Measurements from ENCODE around the gene GREB1. TPM values are rescaled to one million over a fixed set of nuclear protein-coding genes. Genes with fewer than 3 reads are reported as not detected.

GREB1 gene
- total RNA-seq, 1 experiment from 2014 or later: 6.2 TPM

GRCh38 chr2:11680182-11680900 is 146.5 kb downstream of the GREB1 start:
- Histone ChIP-seq H3K9me2 (ENCODE audit: insufficient read depth) (no peaks in the 10 kb centered on the region), H2AFZ (ENCODE audit: low read depth, low read length, poor library complexity, severe bottlenecking) (no peak overlapping the region), H3K27me3 (ENCODE audit: insufficient read depth, low read length) (no peaks in the 10 kb centered on the region), H3K4me2 (ENCODE audit: low read length) (peak overlapping the region; percentile 2; the same call in 1 of the 2 replicates), H3K9me3 (ENCODE audit: control insufficient read depth in 1 of 2, insufficient read depth in 1 of 2, low read depth in 1 of 2, low read length in 2 of 2) (no peaks in the 10 kb centered on the region), H3K4me1 (ENCODE audit: control insufficient read depth in 1 of 2, insufficient read depth in 2 of 2, low read length in 2 of 2) (peaks cover 9 to 12% of the 10 kb centered on the region in 2 experiments; a peak in 2 of 4 replicates), H3K4me3 (replicated peaks in 1 of 2; ENCODE audit: low read depth in 1 of 2, low read length in 2 of 2) (no peak overlapping the region), H3K27ac (ENCODE audit: low read depth, low read length) (no peak overlapping the region), H4K20me1 (ENCODE audit: insufficient read depth) (no peaks in the 10 kb centered on the region), H3K79me2 (ENCODE audit: insufficient read depth, low read length) (no peaks in the 10 kb centered on the region), H3K9ac (ENCODE audit: low read length) (no peak overlapping the region), H3K36me3 (ENCODE audit: control insufficient read depth in 1 of 2, insufficient read depth in 2 of 2, low read length in 2 of 2) (no peaks in the 10 kb centered on the region)
- POLR2A ChIA-PET: no interaction called here
- RAD21 ChIA-PET (ENCODE audit: low non-redundant PET in 1 of 2, low total read pairs in 2 of 2, uncharacterized antibody in 2 of 2, unreplicated experiment in 2 of 2): no interaction called here
- no peak for TF ChIP-seq EZH2 (IDR thresholded peaks at IDR 0.05)
- no peak for TF ChIP-seq SP1 (IDR thresholded peaks at IDR 0.05; ENCODE audit: low read depth)
- TF ChIP-seq, protein P1, sequence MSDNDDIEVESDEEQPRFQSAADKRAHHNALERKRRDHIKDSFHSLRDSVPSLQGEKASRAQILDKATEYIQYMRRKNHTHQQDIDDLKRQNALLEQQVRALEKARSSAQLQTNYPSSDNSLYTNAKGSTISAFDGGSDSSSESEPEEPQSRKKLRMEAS (IDR thresholded peaks at IDR 0.05): no peak
- TF ChIP-seq EZH2phosphoT487 (IDR thresholded peaks at IDR 0.05; ENCODE audit: borderline replicate concordance): no peak
- no peak for TF ChIP-seq CEBPB (IDR thresholded peaks at IDR 0.05; ENCODE audit: low read depth)
- no peak for TF ChIP-seq POLR2AphosphoS5 (IDR thresholded peaks at IDR 0.05; ENCODE audit: low read depth, low read length)
- TF ChIP-seq JUND (IDR thresholded peaks at IDR 0.05): no peak
- TF ChIP-seq, protein P2, sequence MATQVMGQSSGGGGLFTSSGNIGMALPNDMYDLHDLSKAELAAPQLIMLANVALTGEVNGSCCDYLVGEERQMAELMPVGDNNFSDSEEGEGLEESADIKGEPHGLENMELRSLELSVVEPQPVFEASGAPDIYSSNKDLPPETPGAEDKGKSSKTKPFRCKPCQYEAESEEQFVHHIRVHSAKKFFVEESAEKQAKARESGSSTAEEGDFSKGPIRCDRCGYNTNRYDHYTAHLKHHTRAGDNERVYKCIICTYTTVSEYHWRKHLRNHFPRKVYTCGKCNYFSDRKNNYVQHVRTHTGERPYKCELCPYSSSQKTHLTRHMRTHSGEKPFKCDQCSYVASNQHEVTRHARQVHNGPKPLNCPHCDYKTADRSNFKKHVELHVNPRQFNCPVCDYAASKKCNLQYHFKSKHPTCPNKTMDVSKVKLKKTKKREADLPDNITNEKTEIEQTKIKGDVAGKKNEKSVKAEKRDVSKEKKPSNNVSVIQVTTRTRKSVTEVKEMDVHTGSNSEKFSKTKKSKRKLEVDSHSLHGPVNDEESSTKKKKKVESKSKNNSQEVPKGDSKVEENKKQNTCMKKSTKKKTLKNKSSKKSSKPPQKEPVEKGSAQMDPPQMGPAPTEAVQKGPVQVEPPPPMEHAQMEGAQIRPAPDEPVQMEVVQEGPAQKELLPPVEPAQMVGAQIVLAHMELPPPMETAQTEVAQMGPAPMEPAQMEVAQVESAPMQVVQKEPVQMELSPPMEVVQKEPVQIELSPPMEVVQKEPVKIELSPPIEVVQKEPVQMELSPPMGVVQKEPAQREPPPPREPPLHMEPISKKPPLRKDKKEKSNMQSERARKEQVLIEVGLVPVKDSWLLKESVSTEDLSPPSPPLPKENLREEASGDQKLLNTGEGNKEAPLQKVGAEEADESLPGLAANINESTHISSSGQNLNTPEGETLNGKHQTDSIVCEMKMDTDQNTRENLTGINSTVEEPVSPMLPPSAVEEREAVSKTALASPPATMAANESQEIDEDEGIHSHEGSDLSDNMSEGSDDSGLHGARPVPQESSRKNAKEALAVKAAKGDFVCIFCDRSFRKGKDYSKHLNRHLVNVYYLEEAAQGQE (IDR thresholded peaks at IDR 0.05; ENCODE audit: low read depth): no peak
- DNase-seq (ENCODE audit: low read depth, low spot score) (no peak), ATAC-seq (no peak)
- no TSS peak for BruUV-seq (replicated peaks)
- intact Hi-C loops (cut with micrococcal nuclease): loop anchor here (5.0 kb wide), 2 partner anchors 98 to 548 kb away; a partner anchor contains a TSS
- CTCF ChIA-PET: interaction anchor here (0.9 to 2.4 kb wide), 5 partner anchors 9 to 548 kb away, joined by 3 to 14 read pairs (median 5); a partner anchor contains a TSS
